DND-41 (cell line): ENCODE results near the gene SUSD4.

Experiments
- EZH2 ChIP-seq: IDR thresholded peaks from 3 replicates; pipeline ENCODE4 v1.6.1; 2012; ENCODE audit warnings: borderline replicate concordance, low read depth, mild to moderate bottlenecking, moderate library complexity, low read length, inconsistent platforms; ENCODE audit not compliant: severe bottlenecking
- TF ChIP-seq, protein P1 (sequence below): IDR thresholded peaks from 2 replicates; pipeline ENCODE4 v1.5.1; 2012; ENCODE audit warnings: borderline replicate concordance, low read length, moderate library complexity, mild to moderate bottlenecking; ENCODE audit not compliant: poor library complexity, severe bottlenecking; ENCODE audit errors: extremely low read depth

DNA sequence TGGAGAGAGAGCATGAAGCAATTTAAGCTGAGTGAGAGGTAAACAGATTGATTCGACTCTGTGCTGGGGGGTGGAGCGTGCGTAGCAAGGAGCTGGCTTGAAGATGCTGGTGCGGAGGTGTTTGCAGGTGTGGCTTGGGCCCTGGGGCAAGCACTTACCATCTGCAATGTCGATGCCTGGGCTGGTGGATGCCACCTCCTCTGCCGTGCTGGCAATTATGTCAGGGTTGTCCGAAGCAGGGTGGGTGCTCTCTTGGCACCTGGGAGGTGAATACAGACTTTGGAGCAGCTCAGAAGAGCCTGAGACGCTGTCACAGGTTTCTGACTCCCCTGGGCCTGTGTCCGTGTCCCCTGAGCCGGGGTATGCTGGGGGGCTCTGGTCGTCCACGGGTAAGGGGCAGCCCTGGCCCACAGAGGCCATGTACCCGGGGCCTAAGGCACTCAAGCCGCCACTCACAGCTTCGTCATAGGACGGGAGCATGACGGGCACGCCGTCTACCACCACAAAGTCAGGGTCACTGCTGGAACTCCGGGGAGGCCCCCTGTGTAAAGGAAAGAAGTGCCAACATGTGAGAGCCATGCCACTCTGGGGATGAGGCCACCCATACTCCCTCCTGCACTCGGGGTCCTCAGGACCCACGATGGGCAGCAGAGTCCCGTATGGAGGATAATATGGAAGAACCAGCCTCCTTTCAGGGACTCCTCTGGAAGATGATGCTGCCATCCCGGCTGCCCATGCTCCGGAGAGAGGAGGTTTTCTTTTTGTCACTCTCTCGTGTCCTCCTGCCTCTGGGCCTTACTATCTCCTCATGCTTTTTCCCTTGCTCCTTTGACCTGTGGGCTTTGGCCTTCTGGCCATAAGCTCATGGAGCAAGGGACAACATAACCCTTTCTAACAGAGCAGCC lies 140.6 kb downstream of the SUSD4 start:
- TF ChIP-seq, protein P1, sequence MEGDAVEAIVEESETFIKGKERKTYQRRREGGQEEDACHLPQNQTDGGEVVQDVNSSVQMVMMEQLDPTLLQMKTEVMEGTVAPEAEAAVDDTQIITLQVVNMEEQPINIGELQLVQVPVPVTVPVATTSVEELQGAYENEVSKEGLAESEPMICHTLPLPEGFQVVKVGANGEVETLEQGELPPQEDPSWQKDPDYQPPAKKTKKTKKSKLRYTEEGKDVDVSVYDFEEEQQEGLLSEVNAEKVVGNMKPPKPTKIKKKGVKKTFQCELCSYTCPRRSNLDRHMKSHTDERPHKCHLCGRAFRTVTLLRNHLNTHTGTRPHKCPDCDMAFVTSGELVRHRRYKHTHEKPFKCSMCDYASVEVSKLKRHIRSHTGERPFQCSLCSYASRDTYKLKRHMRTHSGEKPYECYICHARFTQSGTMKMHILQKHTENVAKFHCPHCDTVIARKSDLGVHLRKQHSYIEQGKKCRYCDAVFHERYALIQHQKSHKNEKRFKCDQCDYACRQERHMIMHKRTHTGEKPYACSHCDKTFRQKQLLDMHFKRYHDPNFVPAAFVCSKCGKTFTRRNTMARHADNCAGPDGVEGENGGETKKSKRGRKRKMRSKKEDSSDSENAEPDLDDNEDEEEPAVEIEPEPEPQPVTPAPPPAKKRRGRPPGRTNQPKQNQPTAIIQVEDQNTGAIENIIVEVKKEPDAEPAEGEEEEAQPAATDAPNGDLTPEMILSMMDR: no peak
- no peak for TF ChIP-seq EZH2
